Measurements from ENCODE around the gene RAB31.

Gene RAB31

DNA sequence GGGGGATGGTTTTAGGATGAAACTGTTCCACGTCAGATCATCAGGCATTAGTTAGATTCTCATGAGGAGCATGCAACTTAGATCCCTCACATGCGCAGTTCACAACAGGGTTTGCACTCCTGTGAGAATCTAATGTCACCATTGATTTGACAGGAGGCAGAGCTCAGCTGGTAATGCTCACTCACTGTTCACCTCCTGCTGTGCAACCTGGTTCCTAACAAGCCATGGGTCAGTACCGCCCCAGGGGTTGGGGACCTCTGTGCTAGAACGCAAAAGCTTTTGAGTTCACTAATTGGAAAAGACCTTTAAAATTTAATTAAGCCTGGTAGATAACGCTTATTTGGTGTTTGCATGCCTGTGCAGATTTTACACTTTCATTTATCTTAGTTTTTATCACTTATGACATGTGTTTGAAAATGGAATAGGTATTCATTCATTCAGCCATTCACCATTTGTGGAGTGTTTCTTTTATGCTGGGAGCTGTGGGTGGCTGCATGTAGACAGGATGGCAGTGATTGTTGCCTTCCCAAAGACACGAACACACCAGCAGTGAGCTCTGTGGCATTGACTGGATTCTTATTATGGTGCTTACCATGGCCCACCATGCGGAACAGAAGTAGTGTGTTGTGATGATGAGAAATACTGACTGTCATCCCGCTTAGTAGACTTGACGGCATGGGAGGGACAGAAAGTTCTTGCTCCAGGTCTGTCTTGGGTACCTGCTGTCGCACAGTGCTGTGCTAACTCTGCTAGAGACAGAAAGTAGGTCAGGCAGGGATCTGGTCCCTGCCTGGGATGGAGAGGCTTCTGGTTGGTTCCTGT is 6.4 kb downstream of the RAB31 start:
- DNase-seq: no peak

DNA sequence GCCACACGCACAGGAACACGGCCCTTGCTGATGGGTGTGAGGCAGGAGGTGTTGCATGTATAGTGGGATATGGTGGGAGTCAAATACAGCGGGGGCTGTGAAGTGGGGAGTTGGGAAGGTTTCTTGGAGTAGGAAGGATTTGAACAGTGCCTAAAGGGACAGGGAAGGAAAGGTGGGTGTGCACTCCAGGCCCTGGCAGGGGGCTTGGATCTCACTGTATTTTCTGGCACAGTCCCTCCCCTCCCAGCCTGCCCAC is 6.9 kb downstream of the RAB31 start:
- DNase-seq: no peak

DNA sequence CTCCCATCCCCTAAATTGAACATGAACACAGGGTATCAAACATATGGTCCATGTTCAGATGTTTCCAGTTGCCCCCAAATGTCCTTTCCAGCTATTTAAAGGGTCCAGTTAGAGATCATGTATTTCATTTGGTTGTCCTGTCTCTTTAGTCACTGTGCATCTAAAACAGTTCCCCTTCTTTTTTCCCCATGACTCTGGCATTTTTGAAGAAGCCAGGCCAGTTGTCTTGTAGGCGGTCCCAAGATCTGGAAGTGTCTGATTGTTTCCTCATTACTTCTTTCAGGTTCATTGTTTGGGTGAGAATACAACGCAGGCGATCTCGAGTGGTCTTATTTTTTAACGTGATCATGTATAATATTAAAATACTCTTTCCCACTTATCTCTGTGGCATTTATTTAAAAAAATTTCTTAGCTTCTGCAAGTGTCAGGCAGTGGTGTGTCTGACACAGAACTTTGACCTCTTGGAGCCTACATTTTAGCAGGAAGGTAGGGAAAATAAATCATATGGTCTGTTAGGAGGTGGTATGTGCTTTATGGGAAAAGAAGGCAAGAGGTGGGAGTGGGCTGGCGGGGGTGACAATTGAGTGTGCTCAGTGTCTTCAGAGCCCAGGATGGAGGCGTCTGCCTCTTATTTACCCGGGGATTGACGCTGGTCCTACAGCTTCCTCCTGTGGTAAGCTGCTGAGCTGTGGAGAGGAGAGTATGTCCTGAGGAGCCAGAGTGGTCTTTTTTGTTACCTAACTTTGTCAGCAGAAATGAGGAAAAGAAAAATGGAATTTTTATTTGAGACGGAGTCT is 8.1 kb downstream of the RAB31 start:
- no peak for DNase-seq

DNA sequence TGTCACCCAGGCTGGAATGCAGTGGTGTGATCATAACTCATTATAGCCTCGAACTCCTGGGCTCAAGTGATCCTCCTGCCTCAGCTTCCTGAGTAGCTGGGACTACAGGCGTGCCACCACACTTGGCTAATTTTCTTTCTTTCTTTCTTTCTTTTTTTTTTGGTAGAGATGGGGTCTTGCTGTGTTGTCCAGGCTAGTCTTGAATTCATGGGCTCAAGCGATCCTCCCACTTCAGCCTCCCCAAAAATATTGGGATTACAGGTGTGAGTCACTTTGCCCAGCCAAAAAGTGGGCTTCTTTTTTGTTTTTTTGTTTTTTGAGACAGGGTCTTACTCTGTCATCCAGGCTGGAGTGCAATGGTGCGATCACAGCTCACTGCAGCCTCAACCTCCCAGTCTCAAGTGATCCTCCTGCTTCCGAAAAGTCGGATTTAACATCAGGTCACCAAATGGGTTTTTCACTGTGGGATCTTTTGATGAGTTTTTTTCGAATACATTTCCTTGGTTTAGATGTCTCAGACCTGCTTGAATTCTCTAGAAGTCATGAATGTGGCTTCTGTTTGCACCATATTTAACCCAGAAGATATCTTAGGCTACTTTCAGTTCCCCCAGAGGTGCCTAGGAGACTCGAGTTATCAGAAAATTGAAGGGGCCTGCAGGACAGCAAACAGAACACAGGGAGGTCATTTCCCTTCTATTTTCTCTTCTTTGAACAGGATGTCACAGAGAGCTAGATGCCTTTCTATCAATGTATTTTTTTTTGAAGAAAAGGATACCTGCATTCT is 8.9 kb downstream of the RAB31 start:
- DNase-seq: no peak

DNA sequence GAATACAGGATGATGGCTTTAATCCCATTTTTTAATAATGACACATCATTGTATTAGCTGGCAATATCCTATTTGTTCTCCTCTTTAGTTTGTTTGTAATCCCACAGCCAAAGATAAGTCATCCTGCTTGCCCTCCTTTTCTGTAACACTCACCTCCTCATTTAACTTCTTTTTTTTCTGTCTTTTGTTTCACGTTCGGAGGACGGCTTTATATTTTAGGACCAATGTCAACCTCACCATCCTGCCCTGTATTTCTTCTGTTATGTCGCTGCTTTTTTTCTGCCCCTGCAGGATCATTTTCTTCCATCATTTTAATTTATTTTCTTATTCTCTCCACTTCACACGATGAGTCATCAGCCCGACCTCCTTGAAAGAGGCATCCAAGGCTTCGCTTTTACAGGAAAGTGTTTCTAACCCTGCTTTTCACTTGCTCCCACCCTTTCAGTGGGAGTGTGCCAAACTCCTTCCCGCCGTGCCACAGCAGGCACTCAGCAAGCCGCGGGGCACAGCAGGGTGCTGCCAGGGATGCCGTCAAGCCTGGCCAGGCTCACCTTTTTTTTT is 11.4 kb downstream of the RAB31 start:
- no peak for DNase-seq

DNA sequence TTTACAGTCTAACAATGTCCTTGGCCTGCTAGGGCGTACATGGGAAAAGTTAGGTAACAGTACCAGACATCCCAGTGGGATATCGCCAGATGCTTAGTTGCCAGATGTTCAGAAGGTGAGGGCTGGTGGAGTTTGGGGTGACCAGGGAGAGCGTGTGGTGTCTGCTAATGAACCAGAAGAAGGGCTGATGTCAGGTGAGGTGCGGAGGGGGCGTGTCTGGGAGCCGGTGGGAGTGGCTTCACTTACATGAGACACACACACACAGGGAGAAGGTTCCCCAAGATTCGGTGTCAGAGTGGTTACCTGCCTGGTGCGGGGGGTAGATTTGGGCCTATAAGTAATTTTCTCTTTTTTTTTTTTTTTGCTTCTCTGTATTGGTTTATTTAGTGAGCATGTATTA is 12.2 kb downstream of the RAB31 start:
- no peak for DNase-seq

DNA sequence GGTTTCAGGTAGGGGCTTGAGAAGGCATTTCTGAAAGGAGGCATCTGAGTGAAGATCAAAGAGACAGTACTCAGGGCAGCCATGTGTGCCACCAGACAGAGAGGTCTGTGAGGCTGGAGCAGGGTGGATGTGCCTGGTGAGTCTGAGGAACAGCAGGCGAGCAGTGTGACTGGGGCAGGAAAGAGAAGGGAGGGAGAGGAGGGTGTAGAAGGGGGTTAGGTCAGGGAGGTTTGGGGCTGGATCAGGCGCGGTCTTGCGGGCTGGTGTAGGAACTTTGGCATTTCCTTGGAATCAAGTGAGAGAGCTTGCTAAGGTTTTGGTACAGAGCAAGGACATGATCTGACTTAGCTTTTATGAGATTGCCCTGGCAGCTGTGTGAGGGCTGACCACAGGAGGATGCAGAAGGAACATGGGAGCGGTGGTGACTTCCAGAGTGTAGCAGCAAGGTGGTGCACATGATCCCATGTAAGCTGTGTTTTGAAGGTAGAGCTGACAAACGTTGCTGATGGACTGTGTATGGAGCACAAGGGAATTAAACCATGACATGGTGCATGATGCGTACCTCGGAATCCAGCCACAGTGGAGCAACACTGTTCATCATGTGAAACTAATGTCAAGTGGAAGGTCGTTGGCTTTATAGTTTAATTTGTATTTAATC is 13.9 kb downstream of the RAB31 start:
- DNase-seq: no peak

DNA sequence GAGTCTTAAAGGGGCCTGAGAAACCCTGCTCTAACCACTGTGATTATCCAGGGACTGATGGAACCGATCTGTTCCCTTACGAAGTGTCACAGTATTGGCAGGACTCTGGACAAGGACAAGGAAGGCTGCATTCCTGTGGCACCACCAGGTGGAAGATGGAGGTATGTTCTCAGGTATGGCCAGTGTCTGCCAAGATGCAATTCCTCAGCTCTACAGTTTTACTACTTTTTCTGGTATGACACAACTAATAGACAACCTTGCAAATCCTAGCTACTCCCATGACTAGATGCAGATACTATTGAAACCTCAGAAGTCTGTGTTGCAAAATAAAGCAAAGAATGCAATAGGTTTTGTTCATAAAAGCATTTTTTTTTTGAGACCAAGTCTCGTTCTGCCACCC is 14.6 kb downstream of the RAB31 start:
- no peak for DNase-seq

DNA sequence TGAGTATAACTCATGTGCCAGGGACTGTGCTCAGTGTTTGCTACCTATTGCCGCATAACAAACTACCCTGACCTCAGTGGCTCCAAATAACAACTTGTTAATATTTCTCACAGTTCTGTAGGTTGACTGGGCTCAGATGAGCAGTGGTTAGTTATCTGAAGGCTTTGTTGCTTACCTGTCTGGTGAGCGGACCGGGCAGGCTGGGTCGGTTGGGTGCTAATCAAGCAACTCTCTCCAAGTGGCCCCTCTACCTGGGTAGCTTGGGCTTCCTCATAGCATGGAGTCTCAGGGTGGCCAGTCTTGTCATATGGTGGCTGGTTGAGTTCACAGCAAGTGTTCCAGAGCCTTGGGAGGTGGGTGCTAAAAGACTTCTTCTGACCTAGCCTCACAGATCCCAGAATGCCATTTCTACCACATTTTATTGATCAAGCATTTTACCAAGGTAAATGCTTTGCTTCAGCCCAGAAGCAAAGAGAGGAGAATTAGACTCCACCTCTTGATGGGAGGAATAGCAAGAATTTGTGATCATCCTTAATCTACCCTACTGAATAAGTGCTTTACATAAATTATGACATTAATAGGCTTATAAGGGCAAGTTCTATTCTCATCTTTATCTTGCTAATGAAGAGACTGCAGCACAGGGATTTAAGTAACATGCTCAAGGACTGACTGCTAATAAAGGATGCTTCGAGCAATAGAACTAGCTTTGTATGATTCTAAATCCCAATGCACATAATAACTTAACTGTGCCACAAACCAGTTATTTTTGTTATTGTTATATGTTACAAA is 16.9 kb downstream of the RAB31 start:
- DNase-seq: no peak

DNA sequence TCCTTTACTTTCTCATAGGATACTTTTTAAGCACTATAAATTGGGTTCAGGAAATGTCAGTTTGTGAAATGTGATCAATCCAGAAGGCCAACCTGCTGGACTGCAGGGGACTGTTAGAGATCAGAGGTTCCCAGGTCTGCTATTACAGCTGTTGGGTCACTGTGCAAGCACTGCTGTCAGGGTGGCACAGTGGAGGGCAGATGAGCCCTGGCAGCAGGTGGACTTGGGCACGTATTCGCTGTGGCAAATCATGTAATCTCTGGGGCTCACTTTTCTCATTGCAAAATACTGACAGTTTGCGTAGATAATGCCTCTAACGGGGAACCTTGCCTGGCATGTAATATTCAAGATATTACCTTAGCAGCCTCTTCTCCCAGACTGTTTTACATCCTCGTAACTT is 18.1 kb downstream of the RAB31 start:
- DNase-seq: no peak

DNA sequence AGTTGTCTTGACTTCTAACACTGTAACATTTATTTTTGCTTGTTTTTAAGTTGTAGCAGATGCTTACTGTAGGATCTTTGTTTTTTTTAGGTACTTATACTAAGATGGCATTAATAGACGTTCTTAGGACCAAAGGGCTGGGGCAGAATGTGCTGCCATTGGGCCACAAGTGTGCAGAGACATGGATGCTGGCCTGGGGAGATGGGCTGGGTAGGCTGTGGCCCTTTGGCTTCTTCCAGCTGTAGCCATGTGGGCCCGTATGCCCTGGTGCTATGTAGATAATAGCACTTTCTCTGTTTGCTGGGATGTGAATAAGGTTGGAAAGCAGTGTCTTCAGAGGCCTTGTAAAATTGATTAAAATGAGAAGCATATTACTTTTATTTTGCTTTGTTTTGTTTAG is 18.8 kb downstream of the RAB31 start:
- DNase-seq: no peak

DNA sequence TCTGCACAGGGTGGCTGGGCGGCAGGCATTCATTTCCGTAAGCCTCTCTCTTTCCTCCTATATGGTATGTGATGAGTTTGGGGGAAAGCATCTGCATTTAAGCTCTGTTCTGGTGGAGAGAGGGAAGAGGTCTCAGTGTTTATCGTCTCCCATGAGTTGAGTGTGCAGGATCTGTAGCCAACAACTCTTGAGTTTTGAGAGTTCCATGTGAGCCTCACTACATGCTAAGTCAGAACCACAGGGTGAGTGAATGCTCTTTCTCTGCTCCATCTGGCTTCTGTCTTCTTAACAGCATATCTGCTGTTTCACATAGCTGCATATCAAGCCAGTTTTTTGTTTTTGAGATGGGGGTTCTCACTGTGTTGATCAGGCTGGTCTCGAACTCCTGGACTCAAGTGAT is 22.7 kb downstream of the RAB31 start:
- DNase-seq: no peak

DNA sequence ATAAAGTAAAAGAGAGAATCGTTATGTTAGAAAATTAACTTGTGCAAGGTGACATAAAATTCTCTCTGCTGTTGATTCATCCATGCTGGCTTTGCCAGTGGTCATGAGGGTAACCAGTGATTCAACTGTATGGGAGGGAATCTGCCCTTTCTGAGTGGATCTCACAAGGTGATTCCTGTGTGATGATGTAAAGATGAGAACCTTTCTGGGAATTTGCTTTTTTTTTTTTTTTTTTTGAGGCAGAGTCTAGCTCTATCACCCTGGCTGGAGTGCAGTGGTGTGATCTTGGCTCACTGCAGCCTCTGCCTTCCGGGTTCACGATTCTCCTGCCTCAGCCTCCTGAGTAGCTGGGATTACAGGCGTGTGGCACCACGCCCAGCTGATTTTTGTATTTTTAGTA is 23.3 kb downstream of the RAB31 start:
- DNase-seq: no peak

DNA sequence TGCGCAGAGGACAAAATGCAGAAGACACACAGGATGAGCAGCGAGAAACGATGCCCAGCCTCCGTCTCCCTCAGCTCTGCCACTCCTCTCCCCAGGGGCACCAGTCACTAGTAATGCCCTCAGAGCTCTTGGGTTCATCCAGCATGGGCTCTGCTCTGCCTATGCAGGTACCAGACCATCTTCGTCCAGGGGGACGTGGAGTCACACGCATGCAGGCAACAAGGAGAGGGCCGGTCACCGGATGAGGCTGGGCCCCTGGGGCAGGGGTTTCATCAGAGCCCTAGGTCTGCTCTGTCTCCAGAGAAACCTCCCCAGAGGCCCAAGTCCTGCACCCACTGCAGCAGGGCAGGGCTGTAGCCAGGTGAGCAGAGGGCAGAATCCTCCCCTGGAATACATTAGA is 23.9 kb downstream of the RAB31 start:
- no peak for DNase-seq

DNA sequence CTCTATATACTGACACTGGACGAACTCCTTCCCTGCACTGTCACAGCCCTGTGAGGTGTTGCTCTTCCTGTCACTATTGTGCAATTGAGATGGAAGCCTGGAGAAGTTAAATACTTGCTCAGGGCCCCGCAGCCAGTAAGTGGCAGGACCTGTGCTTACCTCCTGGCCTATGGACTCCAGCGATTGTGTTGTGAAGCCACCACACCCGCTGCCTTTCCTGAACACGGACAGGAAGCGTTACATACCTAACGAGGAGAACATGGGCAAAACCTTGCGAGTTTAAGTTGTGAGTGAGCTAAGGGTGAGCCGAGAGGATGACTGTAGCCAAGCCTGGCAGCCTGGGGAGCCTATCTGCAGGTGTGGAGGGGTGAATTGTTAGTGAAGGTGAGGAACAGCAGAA is 26.1 kb downstream of the RAB31 start:
- no peak for DNase-seq

DNA sequence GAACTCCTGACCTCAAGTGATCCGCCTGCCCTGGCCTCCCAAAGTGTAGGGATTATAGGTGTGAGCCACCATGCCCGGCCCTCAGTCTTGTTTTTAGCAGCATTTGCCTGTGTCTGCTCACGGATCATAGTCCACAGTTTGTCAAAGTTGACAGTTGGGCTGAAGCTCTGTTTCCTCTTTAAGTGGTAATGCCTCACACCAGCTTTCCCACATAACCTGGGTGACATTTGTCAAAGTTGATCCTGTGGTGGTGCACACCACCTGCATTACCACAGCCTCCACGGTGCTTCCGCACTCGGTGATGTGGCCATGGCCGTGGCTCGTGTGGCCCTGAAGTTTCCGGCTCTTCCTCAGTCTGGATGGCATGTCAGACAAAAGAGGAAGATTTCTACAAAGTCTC is 27.1 kb downstream of the RAB31 start:
- no peak for DNase-seq

DNA sequence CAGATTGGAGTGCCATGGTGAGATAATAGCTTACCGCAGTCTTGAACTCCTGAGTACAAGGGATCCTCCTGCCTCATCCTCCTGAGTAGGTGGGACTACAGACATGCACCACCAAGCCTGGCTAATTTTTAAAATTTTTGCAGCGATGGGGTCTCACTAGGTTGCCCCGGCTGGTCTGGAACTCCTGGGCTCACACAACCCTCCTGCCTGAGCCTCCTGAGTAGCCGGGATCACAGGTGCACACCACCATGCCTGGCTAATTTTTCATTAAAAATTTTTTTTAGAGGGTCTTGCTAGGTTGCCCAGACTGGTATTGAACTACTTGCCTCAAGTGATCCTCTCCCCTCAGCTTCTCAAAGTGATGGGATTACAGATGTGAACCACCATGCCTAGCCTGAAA is 27.8 kb downstream of the RAB31 start:
- DNase-seq: no peak

DNA sequence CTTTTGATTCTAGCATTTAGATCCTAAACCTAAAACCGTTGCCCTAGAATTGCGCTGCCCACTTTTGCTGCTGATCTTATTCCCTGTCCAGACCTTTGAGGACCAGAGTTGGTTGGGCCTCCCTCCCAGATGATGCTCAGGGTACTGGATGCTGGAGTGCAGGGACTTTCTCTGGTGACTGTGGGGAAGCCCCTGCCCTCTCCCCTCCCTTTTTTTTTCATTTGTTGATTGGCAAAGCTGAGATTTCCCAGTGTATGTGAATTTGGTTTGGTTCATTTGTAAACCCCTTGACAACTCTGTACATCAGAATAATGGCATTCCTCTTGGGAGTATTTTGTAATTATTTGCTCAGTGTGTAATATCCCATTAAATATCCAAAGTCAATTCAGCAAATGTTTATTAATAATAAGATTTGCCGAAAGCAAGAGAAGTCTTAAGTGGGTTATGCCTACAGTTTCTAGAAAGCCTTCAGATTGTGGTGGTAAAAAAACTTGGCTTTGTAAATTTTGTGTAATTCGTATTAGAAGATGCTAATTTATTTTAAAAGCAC is 28.3 kb downstream of the RAB31 start:
- no peak for DNase-seq

DNA sequence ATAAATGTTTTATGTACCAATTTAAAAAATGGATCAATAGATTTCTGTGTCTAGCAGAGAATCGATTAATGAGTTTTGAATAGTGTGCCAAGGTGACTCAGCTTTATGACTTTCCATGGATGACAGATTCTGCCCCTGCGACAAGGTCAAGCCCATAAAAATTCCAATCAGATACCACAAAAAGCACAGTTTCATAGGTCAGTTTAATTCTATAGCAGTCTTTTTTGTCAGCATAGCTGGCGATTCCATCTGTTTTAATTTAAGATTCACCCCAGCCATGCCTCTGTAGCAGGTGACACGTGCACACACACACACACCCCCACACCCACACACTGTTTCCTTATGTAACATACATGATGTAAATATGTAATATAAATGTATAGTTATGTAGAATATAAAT is 28.9 kb downstream of the RAB31 start:
- no peak for DNase-seq

DNA sequence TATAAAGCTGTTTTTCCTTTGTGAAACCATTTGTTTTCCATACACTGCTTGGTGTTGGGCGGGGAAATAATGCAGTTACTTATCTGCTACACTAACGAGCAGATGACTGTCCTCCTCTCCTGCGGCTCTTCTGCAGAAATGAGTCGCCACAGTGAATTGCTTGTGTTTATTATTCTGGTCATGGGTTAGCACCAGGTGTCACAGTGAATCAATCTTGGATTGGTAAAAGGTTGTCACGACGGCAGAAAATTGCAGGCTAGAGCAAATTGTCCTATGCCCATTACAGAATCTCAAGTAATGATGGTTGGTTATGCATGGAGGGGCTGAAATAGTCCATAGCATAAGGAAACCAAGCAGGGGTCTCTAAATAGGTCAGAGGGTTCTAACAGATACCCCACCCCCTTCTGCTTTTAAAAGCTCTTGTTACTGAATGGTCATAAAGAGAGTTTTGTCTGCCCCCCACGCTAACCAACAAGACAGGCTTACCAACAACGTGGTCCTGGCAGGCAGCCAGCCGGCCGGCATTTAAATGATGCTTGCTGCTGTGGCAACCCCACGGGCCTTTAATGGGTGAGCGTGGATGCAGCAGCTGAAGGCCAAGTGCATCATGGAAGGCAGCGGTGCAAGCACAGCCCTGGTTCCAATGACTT is 29.5 kb downstream of the RAB31 start:
- no peak for DNase-seq

DNA sequence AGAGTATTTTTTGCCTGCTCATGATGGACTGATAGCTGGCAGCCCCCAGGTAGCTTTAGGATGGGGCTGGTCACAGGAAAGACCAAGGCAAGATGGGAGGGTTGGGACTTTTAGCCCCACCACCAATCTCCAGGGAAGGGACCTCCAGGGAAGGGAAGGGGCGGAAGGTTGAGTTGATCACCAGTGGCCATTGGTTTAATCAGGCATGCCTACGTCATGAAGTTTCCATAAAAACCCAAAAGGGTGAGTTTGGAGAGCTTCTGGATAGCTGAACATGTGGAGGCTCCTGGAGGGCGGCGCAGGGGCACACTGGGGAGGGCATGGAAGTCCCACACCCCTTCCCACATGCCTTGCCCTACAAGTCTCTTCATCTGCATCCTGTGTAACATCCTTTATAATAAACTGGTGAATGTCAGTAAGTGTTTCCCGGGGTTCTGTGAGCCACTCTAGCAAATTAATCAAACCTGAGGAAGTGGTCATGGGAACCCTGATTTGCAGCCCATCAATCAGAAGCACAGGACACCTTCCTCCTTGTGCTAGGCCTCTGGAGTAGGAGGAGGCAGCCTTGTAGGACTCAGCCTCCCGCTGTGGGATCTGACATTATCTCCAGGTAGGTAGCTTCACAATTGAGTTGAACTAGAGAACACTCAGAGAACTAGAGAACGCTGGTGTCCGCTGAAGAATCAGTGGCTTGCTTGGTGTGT is 30.3 kb downstream of the RAB31 start:
- no peak for DNase-seq
